Measurements from ENCODE around the gene MANBA.

DNA sequence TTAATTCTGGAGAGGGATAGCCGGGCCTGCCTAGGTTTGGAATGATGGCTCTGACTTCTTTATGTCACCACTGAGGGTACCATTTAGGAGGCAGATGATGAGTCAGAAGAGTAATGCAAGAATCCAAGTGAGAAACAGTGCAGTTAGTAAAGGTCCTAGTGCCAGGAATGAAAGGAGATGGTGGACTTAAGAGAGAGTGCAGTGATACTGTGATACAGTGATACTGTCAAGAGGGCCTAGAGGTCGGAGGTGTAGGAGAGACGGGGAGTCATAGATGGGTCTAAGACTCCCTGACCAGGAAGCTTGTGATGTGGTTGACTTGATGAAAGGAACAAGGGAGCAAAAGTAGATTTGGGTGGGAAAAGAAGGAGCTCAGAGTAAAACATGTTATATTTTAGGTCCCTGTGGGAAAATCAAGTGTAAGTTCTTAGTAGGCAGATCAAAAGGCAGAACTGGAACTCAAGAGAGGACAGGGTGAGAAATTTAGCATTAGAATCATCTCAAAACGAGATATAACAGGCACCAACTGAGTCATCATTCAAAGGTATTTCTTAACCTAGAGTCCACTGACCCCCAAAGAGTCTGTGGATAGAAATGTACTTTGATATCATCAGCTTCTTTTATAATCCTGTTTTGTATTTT lies 174.6 kb downstream of the MANBA start:
- TF ChIP-seq, protein P1, sequence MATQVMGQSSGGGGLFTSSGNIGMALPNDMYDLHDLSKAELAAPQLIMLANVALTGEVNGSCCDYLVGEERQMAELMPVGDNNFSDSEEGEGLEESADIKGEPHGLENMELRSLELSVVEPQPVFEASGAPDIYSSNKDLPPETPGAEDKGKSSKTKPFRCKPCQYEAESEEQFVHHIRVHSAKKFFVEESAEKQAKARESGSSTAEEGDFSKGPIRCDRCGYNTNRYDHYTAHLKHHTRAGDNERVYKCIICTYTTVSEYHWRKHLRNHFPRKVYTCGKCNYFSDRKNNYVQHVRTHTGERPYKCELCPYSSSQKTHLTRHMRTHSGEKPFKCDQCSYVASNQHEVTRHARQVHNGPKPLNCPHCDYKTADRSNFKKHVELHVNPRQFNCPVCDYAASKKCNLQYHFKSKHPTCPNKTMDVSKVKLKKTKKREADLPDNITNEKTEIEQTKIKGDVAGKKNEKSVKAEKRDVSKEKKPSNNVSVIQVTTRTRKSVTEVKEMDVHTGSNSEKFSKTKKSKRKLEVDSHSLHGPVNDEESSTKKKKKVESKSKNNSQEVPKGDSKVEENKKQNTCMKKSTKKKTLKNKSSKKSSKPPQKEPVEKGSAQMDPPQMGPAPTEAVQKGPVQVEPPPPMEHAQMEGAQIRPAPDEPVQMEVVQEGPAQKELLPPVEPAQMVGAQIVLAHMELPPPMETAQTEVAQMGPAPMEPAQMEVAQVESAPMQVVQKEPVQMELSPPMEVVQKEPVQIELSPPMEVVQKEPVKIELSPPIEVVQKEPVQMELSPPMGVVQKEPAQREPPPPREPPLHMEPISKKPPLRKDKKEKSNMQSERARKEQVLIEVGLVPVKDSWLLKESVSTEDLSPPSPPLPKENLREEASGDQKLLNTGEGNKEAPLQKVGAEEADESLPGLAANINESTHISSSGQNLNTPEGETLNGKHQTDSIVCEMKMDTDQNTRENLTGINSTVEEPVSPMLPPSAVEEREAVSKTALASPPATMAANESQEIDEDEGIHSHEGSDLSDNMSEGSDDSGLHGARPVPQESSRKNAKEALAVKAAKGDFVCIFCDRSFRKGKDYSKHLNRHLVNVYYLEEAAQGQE (IDR thresholded peaks at IDR 0.05): no peak
- no peak for TF ChIP-seq SMC3 (IDR thresholded peaks at IDR 0.05)
- TF ChIP-seq HDAC2 (IDR thresholded peaks at IDR 0.05): no peak
- TF ChIP-seq POLR2A (IDR thresholded peaks at IDR 0.05; ENCODE audit: low read length): no peak

All from A549 (cell line).